ENCODE data around the gene SLC35B2. TPM values are rescaled to one million over a fixed set of nuclear protein-coding genes. Genes with fewer than 3 reads are reported as not detected.

Gene SLC35B2
- total and polyA plus RNA-seq, 9 of the 15 experiments (the other 6 are each of a cell fraction or from before 2014, with no cell fraction given), result 14.5 to 59.1 (median 47.1) TPM

- no peak for TF ChIP-seq STAT5B (CRISPR knock-in tag; IDR thresholded peaks at IDR 0.05)
- no peak for TF ChIP-seq GATAD2A (IDR thresholded peaks at IDR 0.05)
- TF ChIP-seq IFI16 (CRISPR knock-in tag; IDR thresholded peaks at IDR 0.05), result no peak
- TF ChIP-seq NFYB (IDR thresholded peaks at IDR 0.05; ENCODE audit: extremely low read depth, insufficient read length), result no peak
- no peak for TF ChIP-seq TAL1 (IDR thresholded peaks at IDR 0.05)
- TF ChIP-seq, protein P1, sequence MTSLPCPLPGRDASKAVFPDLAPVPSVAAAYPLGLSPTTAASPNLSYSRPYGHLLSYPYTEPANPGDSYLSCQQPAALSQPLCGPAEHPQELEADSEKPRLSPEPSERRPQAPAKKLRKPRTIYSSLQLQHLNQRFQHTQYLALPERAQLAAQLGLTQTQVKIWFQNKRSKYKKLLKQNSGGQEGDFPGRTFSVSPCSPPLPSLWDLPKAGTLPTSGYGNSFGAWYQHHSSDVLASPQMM (CRISPR knock-in tag; IDR thresholded peaks at IDR 0.05), result no peak
- TF ChIP-seq PML (IDR thresholded peaks at IDR 0.05; ENCODE audit: low read length), result no peak
- TF ChIP-seq CHAMP1 (IDR thresholded peaks at IDR 0.05), result no peak
- TF ChIP-seq COPS2 (conservative IDR thresholded peaks at IDR 0.05), result no peak
- TF ChIP-seq GATAD2B (IDR thresholded peaks at IDR 0.05; ENCODE audit: borderline replicate concordance), result no peak
- TF ChIP-seq HNRNPLL (IDR thresholded peaks at IDR 0.05; ENCODE audit: low read depth, low read length, poor library complexity, severe bottlenecking), result no peak
- no peak for TF ChIP-seq ZNF586 (CRISPR knock-in tag; conservative IDR thresholded peaks at IDR 0.05)
These were observed 35.9 kb downstream of the SLC35B2 start (continued) for GRCh38 chr6:44221291-44221960.

Measured in K562 (cell line).